Skin epidermis (tissue), 12 donors: ENCODE data around the gene PIK3R6.
"Not testable (repeated sequence)": the region's sequence is repeated elsewhere in the genome, so short reads cannot be mapped to it uniquely, and the experiment has no call there.

Experiments used
- H3K27ac ChIP-seq, 21 experiments: fragments of 200-600 bp; sonication (generic) in 11 of 21; one replicate each; pipeline ENCODE4 v1.5.0; 2020; ENCODE audit warnings: mild to moderate bottlenecking in 3 of 21, inconsistent platforms in 2 of 21, moderate library complexity in 2 of 21
- H3K4me3 ChIP-seq, 7 experiments: fragments of 200-600 bp; sonication (generic) in 2 of 7; one replicate each; pipeline ENCODE4 v1.5.0; 2020; ENCODE audit warnings: inconsistent platforms in 2 of 7, mild to moderate bottlenecking in 2 of 7, moderate library complexity in 1 of 7

The PIK3R6 gene

GRCh38 chr17:8856869-8857575 is 10.5 kb downstream of the PIK3R6 start:
- no peak overlapping the region for H3K4me3 ChIP-seq

GRCh38 chr17:8856205-8856603 is 11.3 kb downstream of the PIK3R6 start:
- not testable (repeated sequence) for H3K4me3 ChIP-seq, H3K27ac ChIP-seq

More at GRCh38 chr17:8856869-8857575, 10.5 kb downstream of the PIK3R6 start:
- no peak overlapping the region for H3K27ac ChIP-seq

GRCh38 chr17:8855477-8856204 is 11.8 kb downstream of the PIK3R6 start:
- H3K4me3 ChIP-seq, result no peak overlapping the region

GRCh38 chr17:8851600-8851999 is 15.9 kb downstream of the PIK3R6 start:
- no peak overlapping the region for H3K4me3 ChIP-seq
- H3K27ac ChIP-seq, result no peak overlapping the region

More at GRCh38 chr17:8855477-8856204, 11.8 kb downstream of the PIK3R6 start:
- H3K27ac ChIP-seq, result no peak overlapping the region

- Histone ChIP-seq H3K4me3 (no peak overlapping the region), H3K27ac (no peak overlapping the region)
Measured at GRCh38 chr17:8849311-8850041, 18.0 kb downstream of the PIK3R6 start.

GRCh38 chr17:8847891-8848290 is 19.6 kb downstream of the PIK3R6 start:
- Histone ChIP-seq H3K4me3 (no peak overlapping the region), H3K27ac (no peak overlapping the region)

GRCh38 chr17:8846768-8847211 is 20.7 kb downstream of the PIK3R6 start:
- H3K27ac ChIP-seq, result no peak overlapping the region
- no peak overlapping the region for H3K4me3 ChIP-seq

- Histone ChIP-seq H3K4me3 (no peak overlapping the region), H3K27ac (no peak overlapping the region)
Measured at GRCh38 chr17:8844229-8845218, 22.9 kb downstream of the PIK3R6 start.

- H3K4me3 ChIP-seq, result no peak overlapping the region
- peak overlapping the region in 3 of 21 experiments; percentile 10 to 40 (median 26) for H3K27ac ChIP-seq
Measured at GRCh38 chr17:8843344-8843743, 24.1 kb downstream of the PIK3R6 start.

GRCh38 chr17:8841844-8842243 is 25.6 kb downstream of the PIK3R6 start:
- no peak overlapping the region for H3K4me3 ChIP-seq

GRCh38 chr17:8839410-8839935 is 28.0 kb downstream of the PIK3R6 start:
- H3K27ac ChIP-seq, result no peak overlapping the region
- no peak overlapping the region for H3K4me3 ChIP-seq

More at GRCh38 chr17:8841844-8842243, 25.6 kb downstream of the PIK3R6 start:
- H3K27ac ChIP-seq, result no peak overlapping the region

- Histone ChIP-seq H3K27ac (no peak overlapping the region), H3K4me3 (no peak overlapping the region)
Measured at GRCh38 chr17:8838551-8839095, 28.9 kb downstream of the PIK3R6 start.

GRCh38 chr17:8837563-8838075 is 29.9 kb downstream of the PIK3R6 start:
- Histone ChIP-seq H3K4me3 (no peak overlapping the region), H3K27ac (no peak overlapping the region)

GRCh38 chr17:8836821-8837562 is 30.5 kb downstream of the PIK3R6 start:
- no peak overlapping the region for H3K27ac ChIP-seq
- H3K4me3 ChIP-seq, result no peak overlapping the region

- H3K4me3 ChIP-seq, result no peak overlapping the region
- H3K27ac ChIP-seq, result no peak overlapping the region
Measured at GRCh38 chr17:8835631-8836364, 31.7 kb downstream of the PIK3R6 start.

GRCh38 chr17:8835106-8835505 is 32.4 kb downstream of the PIK3R6 start:
- H3K4me3 ChIP-seq, result no peak overlapping the region
- no peak overlapping the region for H3K27ac ChIP-seq

GRCh38 chr17:8832711-8833352 is 34.6 kb downstream of the PIK3R6 start:
- H3K27ac ChIP-seq, result no peak overlapping the region

More at GRCh38 chr17:8832711-8833352, 34.6 kb downstream of the PIK3R6 start:
- H3K4me3 ChIP-seq, result no peak overlapping the region
